Measurements from ENCODE around the gene GTF3C1.

GTF3C1 gene

GRCh38 chr16:27486760-27487159 lies 63.0 kb downstream of the GTF3C1 start:
- DNase-seq (ENCODE audit: low spot score) = no peak

GRCh38 chr16:27486344-27486743 lies 63.4 kb downstream of the GTF3C1 start:
- no peak for DNase-seq (ENCODE audit: low spot score)

- DNase-seq (ENCODE audit: low spot score) = no peak
Observed at GRCh38 chr16:27485811-27486210, 63.9 kb downstream of the GTF3C1 start.

- DNase-seq (ENCODE audit: low spot score) = no peak
Observed at GRCh38 chr16:27485126-27485525, 64.6 kb downstream of the GTF3C1 start.

DNA sequence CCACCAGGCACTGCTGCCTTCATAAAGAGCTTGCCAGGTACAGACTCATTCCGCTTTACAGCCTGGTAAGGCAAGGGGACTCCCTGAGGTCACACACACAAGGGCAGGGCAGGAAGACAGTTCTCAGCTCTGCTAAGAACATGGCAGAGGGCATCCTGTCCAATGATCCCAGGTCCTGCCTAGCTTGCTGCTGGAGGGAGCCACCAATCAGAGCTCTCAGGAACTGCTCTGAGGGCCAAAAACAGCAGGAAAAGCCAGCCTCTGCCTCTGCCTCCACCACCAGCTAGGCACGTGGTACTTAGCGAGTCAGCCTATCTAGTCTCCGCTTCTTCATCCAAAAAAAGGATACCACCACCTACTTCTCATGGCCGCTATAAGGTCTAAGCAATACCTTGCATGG lies 66.1 kb downstream of the GTF3C1 start:
- no peak for DNase-seq (ENCODE audit: low spot score)

- DNase-seq (ENCODE audit: low spot score) = no peak
Observed at GRCh38 chr16:27483088-27483437, 66.7 kb downstream of the GTF3C1 start.

GRCh38 chr16:27482397-27483087 lies 67.2 kb downstream of the GTF3C1 start:
- DNase-seq (ENCODE audit: low spot score) = no peak

GRCh38 chr16:27481282-27481934 lies 68.3 kb downstream of the GTF3C1 start:
- no peak for DNase-seq (ENCODE audit: low spot score)

GRCh38 chr16:27480761-27481160 lies 69.0 kb downstream of the GTF3C1 start:
- no peak for DNase-seq (ENCODE audit: low spot score)

- DNase-seq (ENCODE audit: low spot score) = no peak
Observed at GRCh38 chr16:27476240-27476639, 73.5 kb downstream of the GTF3C1 start.

- no peak for DNase-seq (ENCODE audit: low spot score)
Observed at GRCh38 chr16:27475561-27475960, 74.2 kb downstream of the GTF3C1 start.

DNA sequence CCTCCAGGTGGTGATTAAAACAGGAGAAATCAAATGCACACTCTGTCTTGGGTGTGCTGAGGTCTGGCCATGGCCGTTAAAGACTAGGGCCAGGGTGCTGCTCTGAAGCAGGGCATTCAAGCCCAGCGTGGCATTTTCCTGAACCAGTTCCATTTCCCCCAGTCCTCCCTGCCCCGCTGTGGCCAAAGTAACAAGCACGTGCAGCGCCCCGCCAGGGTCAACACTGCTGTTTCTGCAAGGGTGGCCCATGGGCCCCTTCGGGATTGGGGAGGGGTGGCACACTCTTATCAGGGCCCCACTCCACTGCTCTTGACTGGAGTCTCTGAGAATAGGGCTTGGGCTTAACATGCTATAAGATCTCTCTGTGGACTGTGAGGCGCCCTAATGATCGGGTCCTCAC lies 74.8 kb downstream of the GTF3C1 start:
- DNase-seq (ENCODE audit: low spot score) = no peak

- DNase-seq (ENCODE audit: low spot score) = no peak
Observed at GRCh38 chr16:27474041-27474440, 75.7 kb downstream of the GTF3C1 start.

- DNase-seq (ENCODE audit: low spot score) = no peak
Observed at GRCh38 chr16:27473101-27473900, 76.4 kb downstream of the GTF3C1 start.

DNA sequence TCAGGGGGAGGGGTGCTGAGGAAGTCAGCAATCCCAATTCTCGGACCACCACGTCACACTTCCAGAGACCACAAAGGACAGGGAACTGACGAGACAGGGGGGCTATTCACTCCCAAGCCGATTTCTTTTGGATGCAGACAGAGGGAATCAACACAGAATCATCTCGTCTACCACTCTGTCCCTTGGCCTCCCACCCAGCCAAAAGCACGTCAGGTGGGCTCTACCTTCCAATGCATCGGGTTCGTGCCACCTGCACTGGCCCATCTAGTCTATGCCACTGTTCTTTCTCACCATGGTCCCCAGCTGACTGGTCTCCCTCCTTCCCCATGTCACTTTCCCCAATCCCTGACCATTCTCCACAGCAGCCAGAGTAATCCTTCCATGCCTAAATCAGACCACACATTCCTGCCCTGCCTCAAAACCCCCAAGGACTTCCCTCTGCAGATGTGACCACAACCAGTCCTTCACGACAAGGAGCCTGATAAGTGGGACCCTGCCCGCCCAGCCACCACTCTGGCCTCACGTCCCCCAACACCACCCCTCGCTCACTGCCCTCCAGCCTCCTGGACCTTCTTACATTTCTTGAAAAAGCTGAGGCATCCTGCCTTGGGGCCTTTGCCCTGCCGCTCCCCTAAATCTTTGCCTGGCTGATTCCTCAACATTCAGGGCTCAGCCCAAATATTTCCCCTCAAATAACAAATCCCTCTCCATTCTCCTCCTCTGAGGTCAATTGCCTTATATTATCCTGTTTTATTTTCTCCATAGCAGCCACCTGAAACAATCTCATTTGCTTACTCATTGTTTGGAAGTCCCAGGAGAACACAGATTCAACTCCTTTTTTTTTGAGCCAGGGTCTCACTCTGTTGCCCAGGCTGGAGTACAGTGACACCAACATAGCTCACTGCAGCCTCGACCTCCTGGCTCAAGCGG lies 77.4 kb downstream of the GTF3C1 start:
- no peak for DNase-seq (ENCODE audit: low spot score)

DNA sequence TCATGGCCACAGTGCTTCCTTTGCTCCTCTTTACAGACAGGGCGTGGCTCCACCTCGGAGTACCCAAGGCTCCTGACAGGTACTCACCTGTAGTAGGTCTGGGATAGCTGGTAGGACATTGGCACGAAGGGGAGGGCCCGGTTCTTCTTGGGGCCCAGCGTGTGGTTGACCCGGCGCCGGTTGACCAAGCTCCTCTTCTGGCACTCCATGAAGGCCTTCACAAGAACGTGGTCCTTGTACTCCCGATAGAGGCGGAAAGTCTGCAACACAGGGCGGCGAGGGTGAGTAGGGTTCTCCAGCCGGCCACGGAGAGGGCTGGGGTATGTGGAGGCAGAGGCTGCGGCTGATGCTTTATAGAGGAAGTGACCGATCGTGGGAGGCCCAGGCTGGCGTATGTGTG lies 78.1 kb downstream of the GTF3C1 start:
- DNase-seq (ENCODE audit: low spot score) = no peak

GRCh38 chr16:27470567-27471431 lies 78.9 kb downstream of the GTF3C1 start:
- DNase-seq (ENCODE audit: low spot score) = no peak

GRCh38 chr16:27468941-27469531 lies 80.7 kb downstream of the GTF3C1 start:
- no peak for DNase-seq (ENCODE audit: low spot score)

GRCh38 chr16:27465483-27465879 lies 84.2 kb downstream of the GTF3C1 start:
- DNase-seq (ENCODE audit: low spot score) = no peak

DNA sequence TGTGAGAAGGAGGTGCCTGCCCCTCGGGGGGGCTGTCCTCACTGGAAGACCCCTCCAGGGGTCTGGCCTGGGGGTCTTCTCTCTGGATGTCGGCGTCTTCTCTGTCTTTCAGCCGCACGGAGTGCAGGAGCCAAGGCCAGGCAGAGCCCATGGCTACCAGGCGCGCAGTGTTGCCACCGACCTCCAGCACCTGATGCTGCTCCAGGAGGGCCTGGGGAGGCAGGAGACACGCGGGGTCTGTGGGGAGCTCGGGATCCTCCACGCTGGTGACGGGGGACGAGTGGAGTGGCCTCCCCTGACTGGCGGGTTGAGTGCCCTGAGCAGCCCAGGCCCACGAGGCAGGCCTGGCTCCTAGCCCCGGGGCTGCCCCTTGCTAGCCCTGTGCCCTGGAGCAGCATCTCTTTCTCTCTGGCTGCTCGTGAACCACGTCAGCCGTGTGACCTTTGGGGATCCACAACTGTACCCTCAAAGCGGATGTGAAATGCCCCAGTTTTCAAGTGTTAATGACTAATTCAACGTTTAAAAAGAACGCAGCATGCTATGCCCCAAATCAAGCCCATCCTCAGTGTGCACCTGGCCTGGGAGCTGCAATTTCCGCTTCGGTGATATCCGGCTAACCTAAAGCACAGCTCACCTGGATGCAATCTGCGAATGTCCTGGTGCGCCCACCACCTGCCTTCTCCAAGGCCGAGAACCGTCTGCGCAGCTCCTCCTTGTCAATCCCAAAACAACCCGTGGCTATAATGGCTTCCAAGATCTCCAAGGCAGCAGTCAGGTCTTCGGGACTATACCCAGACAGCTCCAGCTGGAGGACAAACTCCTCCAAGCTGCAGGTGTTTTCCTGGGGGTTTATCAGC lies 84.9 kb downstream of the GTF3C1 start:
- no peak for DNase-seq (ENCODE audit: low spot score)
